Colonic mucosa (tissue), 4 donors: Measurements from ENCODE around the gene YAP1. TPM values are rescaled to one million over a fixed set of nuclear protein-coding genes. Genes with fewer than 3 reads are reported as not detected.

Experiments used
- DNase-seq: peaks from one replicate; pipeline ENCODE4 v3.0.0-alpha.2; 2020
- H3K27ac ChIP-seq: fragments of 200-600 bp; one replicate; pipeline ENCODE4 v1.8.0; 2021
- H3K27me3 ChIP-seq: fragments of 200-600 bp; one replicate; pipeline ENCODE4 v1.8.0; 2021
- H3K36me3 ChIP-seq: fragments of 200-600 bp; one replicate; pipeline ENCODE4 v1.8.0; 2021
- H3K4me1 ChIP-seq: fragments of 200-600 bp; one replicate; pipeline ENCODE4 v1.8.0; 2021; ENCODE audit warnings: mild to moderate bottlenecking
- H3K4me3 ChIP-seq: fragments of 200-600 bp; one replicate; pipeline ENCODE4 v1.8.0; 2021
- H3K9ac ChIP-seq, 2 donors: one replicate each; pipeline ENCODE4 v1.7.0; 2013; ENCODE audit warnings: control low read depth in 2 of 2, low read depth in 2 of 2, low read length in 2 of 2
- H3K9me3 ChIP-seq: fragments of 200-600 bp; one replicate; pipeline ENCODE4 v1.8.0; 2021
- CTCF ChIP-seq: fragments of 200-600 bp; IDR thresholded peaks from one replicate; pipeline ENCODE4 v1.8.0; 2022; ENCODE audit warnings: antibody characterized with exemption, mild to moderate bottlenecking
- intact Hi-C: fragments of 100-400 bp; cut with DNase I; formaldehyde crosslinking; loops from one replicate; pipeline ENCODE4 v1.14.1; 2022
- total RNA-seq, 2 donors: library from RNA; stranded (reverse); fragmentation: NEBNext Ultra II Directional in 1 of 2; extraction: Animal tissue kit (Norgen Biotek cat#: 25700) in 1 of 2; gene quantifications; one replicate each; pipeline ENCODE4 v1.2.1, GENCODE V29; 2021
- donor health status: healthy.
- donor health status: DM: no; HTN: no; CAD: no.
- donor health status: DM: no; HTN: no; CAD: no.

The YAP1 gene
- total RNA-seq, 2 donors from 2014 or later: 43.9 to 71.7 TPM

- Histone ChIP-seq H3K9ac (no peak overlapping the region), H3K36me3 (no peaks in the 10 kb centered on the region), H3K27me3 (no peaks in the 10 kb centered on the region), H3K4me1 (no peaks in the 10 kb centered on the region), H3K4me3 (no peak overlapping the region), H3K27ac (no peak overlapping the region), H3K9me3 (no peaks in the 10 kb centered on the region)
- DNase-seq: no peak
- TF ChIP-seq CTCF: no peak
- intact Hi-C loops: no loop called here
Measured at GRCh38 chr11:102071497-102072472, 38.5 kb upstream of the YAP1 start.

GRCh38 chr11:102073253-102073652 lies 37.0 kb upstream of the YAP1 start:
- H3K36me3 ChIP-seq: no peaks in the 10 kb centered on the region
- H3K9ac ChIP-seq: no peak overlapping the region
- no peaks in the 10 kb centered on the region for H3K27me3 ChIP-seq
- H3K4me1 ChIP-seq: no peaks in the 10 kb centered on the region
- no peaks in the 10 kb centered on the region for H3K9me3 ChIP-seq
- DNase-seq: no peak
- H3K4me3 ChIP-seq: no peak overlapping the region
- no peak for TF ChIP-seq CTCF
- intact Hi-C loops: no loop called here
- no peak overlapping the region for H3K27ac ChIP-seq

- Histone ChIP-seq H3K36me3 (no peaks in the 10 kb centered on the region), H3K27me3 (no peaks in the 10 kb centered on the region), H3K4me3 (no peak overlapping the region), H3K4me1 (no peaks in the 10 kb centered on the region), H3K9me3 (no peaks in the 10 kb centered on the region), H3K9ac (no peak overlapping the region), H3K27ac (no peak overlapping the region)
- TF ChIP-seq CTCF: no peak
- DNase-seq: no peak
- intact Hi-C loops: no loop called here
Measured at GRCh38 chr11:102079625-102080024, 30.6 kb upstream of the YAP1 start.

- no peak for DNase-seq
- H3K4me1 ChIP-seq: no peaks in the 10 kb centered on the region
- intact Hi-C loops: no loop called here
- no peaks in the 10 kb centered on the region for H3K9me3 ChIP-seq
- no peaks in the 10 kb centered on the region for H3K36me3 ChIP-seq
- TF ChIP-seq CTCF: no peak
- H3K4me3 ChIP-seq: no peak overlapping the region
- no peaks in the 10 kb centered on the region for H3K27me3 ChIP-seq
- no peak overlapping the region for H3K9ac ChIP-seq
- no peak overlapping the region for H3K27ac ChIP-seq
Measured at GRCh38 chr11:102081313-102081712, 28.9 kb upstream of the YAP1 start.

GRCh38 chr11:102085864-102086551 lies 24.2 kb upstream of the YAP1 start:
- H3K9ac ChIP-seq: no peak overlapping the region
- no peak overlapping the region for H3K4me3 ChIP-seq
- no peaks in the 10 kb centered on the region for H3K27me3 ChIP-seq
- no peaks in the 10 kb centered on the region for H3K36me3 ChIP-seq
- no peaks in the 10 kb centered on the region for H3K9me3 ChIP-seq
- H3K27ac ChIP-seq: no peak overlapping the region
- TF ChIP-seq CTCF: no peak
- H3K4me1 ChIP-seq: no peaks in the 10 kb centered on the region
- DNase-seq: no peak
- intact Hi-C loops: no loop called here
